Stomach (tissue), 9 donors: ENCODE data around the gene TMX4. TPM values are rescaled to one million over a fixed set of nuclear protein-coding genes. Genes with fewer than 3 reads are reported as not detected.

Experiments used
- DNase-seq, 2 donors: peaks; one replicate each; pipeline versions ENCODE4 v3.0.0 to v3.0.0-alpha.2; 2013 to 2019
- H3K27ac ChIP-seq, 5 donors: fragments of 200-600 bp in 4 of 5; sonication (generic) in 4 of 5; one replicate each; pipeline ENCODE4 v1.5.1; 2013 to 2019; ENCODE audit warnings: mild to moderate bottlenecking in 1 of 5, moderate library complexity in 1 of 5
- H3K27me3 ChIP-seq, 3 donors: fragments of 200-600 bp; sonication (generic); one replicate each; pipeline ENCODE4 v1.5.1; 2017 to 2019; ENCODE audit warnings: mixed run types in 1 of 3
- H3K36me3 ChIP-seq, 4 donors: fragments of 200-600 bp; sonication (generic); 1 replicate in 3 of 4; 2 replicates in 1 of 4; pipeline ENCODE4 v1.5.1; 2016 to 2019
- H3K4me1 ChIP-seq, 4 donors: fragments of 200-600 bp; sonication (generic); one replicate each; pipeline ENCODE4 v1.5.1; 2016 to 2019
- H3K4me3 ChIP-seq, 4 donors: fragments of 200-600 bp; sonication (generic) in 3 of 4; one replicate each; pipeline ENCODE4 v1.5.1; 2016 to 2019; ENCODE audit warnings: mild to moderate bottlenecking in 1 of 4
- H3K9me3 ChIP-seq, 4 donors: fragments of 200-600 bp; sonication (generic); one replicate each; pipeline ENCODE4 v1.5.1; 2016 to 2019
- CTCF ChIP-seq, 7 experiments: fragments of 450-650 bp in 4 of 7; fragments of 200-600 bp in 3 of 7; sonication (generic) in 3 of 7; IDR thresholded peaks; one replicate each; pipeline ENCODE4 v1.5.1; 2016 to 2019; ENCODE audit warnings: antibody characterized with exemption in 7 of 7, control low read depth in 2 of 7, mild to moderate bottlenecking in 1 of 7
- EP300 ChIP-seq: sonication (generic); formaldehyde crosslinking; IDR thresholded peaks from one replicate; pipeline ENCODE4 v1.6.1; 2017; ENCODE audit warnings: antibody characterized with exemption
- POLR2A ChIP-seq, 4 donors: fragments of 450-650 bp; IDR thresholded peaks; one replicate each; pipeline ENCODE4 v1.6.1; 2016; ENCODE audit warnings: antibody characterized with exemption in 4 of 4, control low read depth in 2 of 4, mild to moderate bottlenecking in 1 of 4, moderate library complexity in 1 of 4
- POLR2AphosphoS5 ChIP-seq, 3 donors: sonication (generic); formaldehyde crosslinking; IDR thresholded peaks; one replicate each; pipeline ENCODE4 v1.6.1; 2016; ENCODE audit warnings: antibody characterized with exemption in 3 of 3
- WGBS, 5 donors: extraction: QIAGEN DNeasy Blood & Tissue Kit in 3 of 5; methylation state at CpG; one replicate each; pipeline versions ENCODE4 v1.1.5 to v1.1.7; 2013 to 2018; 5-methylcytosine and 5-hydroxymethylcytosine counted together
- intact Hi-C: fragments of 100-400 bp; cut with DNase I; formaldehyde crosslinking; loops from one replicate; pipeline ENCODE4 v1.15.1; 2023; ENCODE audit warnings: low total_unique reads
- polyA plus RNA-seq, 3 donors: library from polyadenylated mRNA; stranded (reverse); fragments of 200-250 nt; gene quantifications; one replicate each; pipeline ENCODE4 v1.2.3, GENCODE V29; 2013
- total RNA-seq, 5 donors: library from RNA; depleted of rRNA; stranded (reverse); fragments of >200 nt; gene quantifications; one replicate each; pipeline versions ENCODE4 v1.1.0 to v1.2.3, GENCODE V29; 2014 to 2016
- donor health status: healthy with polysubstance abuse.
- donor health status: Bipolar disorder and iron deficiency.
- donor health status: healthy.

TMX4 gene
- total and polyA plus RNA-seq, 8 donors = 5.7 to 153 (median 18.8) TPM

GRCh38 chr20:8002056-8002455 lies 17.5 kb downstream of the TMX4 start:
- Histone ChIP-seq H3K9me3 (no peaks in the 10 kb centered on the region), H3K27me3 (no peaks in the 10 kb centered on the region), H3K4me3 (no peak overlapping the region), H3K4me1 (peaks cover 0 to 13% (median 5%) of the 10 kb centered on the region in 4 donors), H3K36me3 (peaks cover 5 to 61% (median 52%) of the 10 kb centered on the region in 4 donors), H3K27ac (no peak overlapping the region)
- no peak for DNase-seq
- TF ChIP-seq POLR2AphosphoS5 (IDR thresholded peaks at IDR 0.05) (no peak), EP300 (no peak), CTCF (IDR thresholded peaks at IDR 0.05) (no peak), POLR2A (IDR thresholded peaks at IDR 0.05) (no peak)
- intact Hi-C loops = no loop called here
- WGBS, 5 donors = 51 to 74% (median 64%) methylated on average over 1 of the region's 1 CpG

- intact Hi-C loops = no loop called here
- H3K36me3 ChIP-seq = peaks cover 5 to 67% (median 61%) of the 10 kb centered on the region in 4 donors
- H3K4me3 ChIP-seq = no peak overlapping the region
- no peaks in the 10 kb centered on the region for H3K27me3 ChIP-seq
- peaks cover 0 to 13% (median 5%) of the 10 kb centered on the region in 4 donors for H3K4me1 ChIP-seq
- no peak for TF ChIP-seq CTCF (IDR thresholded peaks at IDR 0.05)
- TF ChIP-seq POLR2A (IDR thresholded peaks at IDR 0.05) = no peak
- TF ChIP-seq EP300 = no peak
- TF ChIP-seq POLR2AphosphoS5 (IDR thresholded peaks at IDR 0.05) = no peak
- no peak overlapping the region for H3K27ac ChIP-seq
- DNase-seq = no peak
- no peaks in the 10 kb centered on the region for H3K9me3 ChIP-seq
These were observed 18.8 kb downstream of the TMX4 start for GRCh38 chr20:8000796-8001195.

- Histone ChIP-seq H3K4me3 (no peak overlapping the region), H3K9me3 (peaks cover 0 to 9% (median 0%) of the 10 kb centered on the region in 4 donors), H3K27me3 (no peaks in the 10 kb centered on the region), H3K4me1 (peaks cover 0 to 3% (median 0%) of the 10 kb centered on the region in 4 donors), H3K36me3 (peaks cover 8 to 95% (median 87%) of the 10 kb centered on the region in 4 donors), H3K27ac (no peak overlapping the region)
- TF ChIP-seq POLR2AphosphoS5 (IDR thresholded peaks at IDR 0.05) (no peak), CTCF (IDR thresholded peaks at IDR 0.05) (no peak), POLR2A (IDR thresholded peaks at IDR 0.05) (no peak), EP300 (no peak)
- WGBS, 5 donors = 94 to 98% (median 97%) methylated on average over 3 of the region's 3 CpGs
- intact Hi-C loops = no loop called here
- no peak for DNase-seq
These were observed 22.7 kb downstream of the TMX4 start for GRCh38 chr20:7996898-7997297.

- Histone ChIP-seq H3K4me3 (no peak overlapping the region), H3K36me3 (peaks cover 8 to 98% (median 80%) of the 10 kb centered on the region in 4 donors), H3K9me3 (peaks cover 0 to 9% (median 0%) of the 10 kb centered on the region in 4 donors), H3K4me1 (no peaks in the 10 kb centered on the region), H3K27ac (no peak overlapping the region), H3K27me3 (no peaks in the 10 kb centered on the region)
- no peak for DNase-seq
- intact Hi-C loops = no loop called here
- TF ChIP-seq POLR2AphosphoS5 (IDR thresholded peaks at IDR 0.05) (no peak), POLR2A (IDR thresholded peaks at IDR 0.05) (no peak), EP300 (no peak), CTCF (IDR thresholded peaks at IDR 0.05) (no peak)
- WGBS, 5 donors = 68 to 85% (median 72%) methylated on average over 1 of the region's 1 CpG
These were observed 24.8 kb downstream of the TMX4 start for GRCh38 chr20:7994809-7995208.
